OCI-LY3 (cell line): Measurements from ENCODE around the gene ZKSCAN7.

ENCODE experiments used
- EZH2phosphoT487 ChIP-seq: fragments of 200-600 bp; shearing (Covaris generic); IDR thresholded peaks from 2 replicates; pipeline ENCODE4 v1.6.1; 2018; ENCODE audit warnings: antibody characterized with exemption, mixed run types, low read depth
- TF ChIP-seq, protein P1 (sequence below): fragments of 200-600, 300-600 bp; sonication (generic); IDR thresholded peaks from 2 replicates; pipeline ENCODE4 v1.5.1; 2014; ENCODE audit warnings: antibody characterized with exemption, low read length, low read depth

GRCh38 chr3:44562147-44562546 lies 7.2 kb downstream of the ZKSCAN7 start:
- TF ChIP-seq, protein P1, sequence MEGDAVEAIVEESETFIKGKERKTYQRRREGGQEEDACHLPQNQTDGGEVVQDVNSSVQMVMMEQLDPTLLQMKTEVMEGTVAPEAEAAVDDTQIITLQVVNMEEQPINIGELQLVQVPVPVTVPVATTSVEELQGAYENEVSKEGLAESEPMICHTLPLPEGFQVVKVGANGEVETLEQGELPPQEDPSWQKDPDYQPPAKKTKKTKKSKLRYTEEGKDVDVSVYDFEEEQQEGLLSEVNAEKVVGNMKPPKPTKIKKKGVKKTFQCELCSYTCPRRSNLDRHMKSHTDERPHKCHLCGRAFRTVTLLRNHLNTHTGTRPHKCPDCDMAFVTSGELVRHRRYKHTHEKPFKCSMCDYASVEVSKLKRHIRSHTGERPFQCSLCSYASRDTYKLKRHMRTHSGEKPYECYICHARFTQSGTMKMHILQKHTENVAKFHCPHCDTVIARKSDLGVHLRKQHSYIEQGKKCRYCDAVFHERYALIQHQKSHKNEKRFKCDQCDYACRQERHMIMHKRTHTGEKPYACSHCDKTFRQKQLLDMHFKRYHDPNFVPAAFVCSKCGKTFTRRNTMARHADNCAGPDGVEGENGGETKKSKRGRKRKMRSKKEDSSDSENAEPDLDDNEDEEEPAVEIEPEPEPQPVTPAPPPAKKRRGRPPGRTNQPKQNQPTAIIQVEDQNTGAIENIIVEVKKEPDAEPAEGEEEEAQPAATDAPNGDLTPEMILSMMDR, result no peak
- no peak for TF ChIP-seq EZH2phosphoT487
